NCI-H748 treated with DMSO at 0.1 percent for 48 hours (cell line): ENCODE data around the gene NOSIP.
A peak's percentile ranks its signal among the peaks of the same experiment; 100 is the strongest.

ENCODE experiments used
- DNase-seq: peaks from one replicate; lab custom pipeline; 2025; lab: John Stamatoyannopoulos, UW

Gene NOSIP

GRCh38 chr19:49594993-49595818, 14.8 kb upstream of the NOSIP start:
- no peak for DNase-seq

DNA sequence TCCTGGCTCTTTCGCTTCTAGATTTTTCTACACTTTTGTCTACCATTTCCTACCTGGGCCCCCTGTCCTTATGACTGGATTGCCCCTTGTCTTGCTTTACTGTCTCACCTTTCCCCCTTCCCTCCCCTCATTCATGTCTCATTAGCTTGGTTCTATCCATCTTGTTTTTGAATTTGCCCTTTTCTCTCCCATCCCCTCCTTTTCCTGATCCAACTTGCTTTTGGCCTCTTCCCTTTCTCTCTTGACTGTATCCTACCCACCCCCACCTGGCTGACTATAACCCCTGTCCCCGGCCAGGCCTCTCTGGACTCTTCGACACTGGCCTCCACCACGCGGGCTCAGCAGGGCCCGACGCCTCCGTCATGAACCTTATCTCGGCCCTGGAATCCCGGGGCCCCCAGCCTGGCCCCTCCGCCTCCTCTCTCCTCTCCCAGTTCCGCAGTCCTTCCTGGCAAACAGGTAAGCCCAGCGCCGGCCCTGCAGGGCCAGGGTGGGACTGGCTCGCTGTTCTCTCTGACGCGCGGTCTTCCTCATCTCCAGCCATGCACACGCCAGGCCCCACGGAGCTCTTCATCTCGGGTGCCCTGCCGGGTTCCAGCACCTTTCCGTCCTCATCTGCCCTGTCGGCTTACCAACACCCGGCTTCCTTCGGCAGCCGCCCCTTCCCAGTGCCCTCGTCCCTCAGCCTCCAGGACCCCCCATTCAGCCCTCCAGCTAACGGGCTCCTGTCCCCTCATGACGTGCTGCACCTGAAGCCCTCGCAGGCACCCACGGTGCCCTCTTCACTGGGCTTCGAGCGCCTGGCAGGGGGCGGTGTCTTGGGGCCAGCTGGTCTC, 14.0 kb upstream of the NOSIP start:
- DNase-seq, result no peak

- DNase-seq, result peak; percentile 83
Measured at GRCh38 chr19:49593233-49594113, 13.1 kb upstream of the NOSIP start.

GRCh38 chr19:49592486-49593232, 12.3 kb upstream of the NOSIP start:
- no peak for DNase-seq

DNA sequence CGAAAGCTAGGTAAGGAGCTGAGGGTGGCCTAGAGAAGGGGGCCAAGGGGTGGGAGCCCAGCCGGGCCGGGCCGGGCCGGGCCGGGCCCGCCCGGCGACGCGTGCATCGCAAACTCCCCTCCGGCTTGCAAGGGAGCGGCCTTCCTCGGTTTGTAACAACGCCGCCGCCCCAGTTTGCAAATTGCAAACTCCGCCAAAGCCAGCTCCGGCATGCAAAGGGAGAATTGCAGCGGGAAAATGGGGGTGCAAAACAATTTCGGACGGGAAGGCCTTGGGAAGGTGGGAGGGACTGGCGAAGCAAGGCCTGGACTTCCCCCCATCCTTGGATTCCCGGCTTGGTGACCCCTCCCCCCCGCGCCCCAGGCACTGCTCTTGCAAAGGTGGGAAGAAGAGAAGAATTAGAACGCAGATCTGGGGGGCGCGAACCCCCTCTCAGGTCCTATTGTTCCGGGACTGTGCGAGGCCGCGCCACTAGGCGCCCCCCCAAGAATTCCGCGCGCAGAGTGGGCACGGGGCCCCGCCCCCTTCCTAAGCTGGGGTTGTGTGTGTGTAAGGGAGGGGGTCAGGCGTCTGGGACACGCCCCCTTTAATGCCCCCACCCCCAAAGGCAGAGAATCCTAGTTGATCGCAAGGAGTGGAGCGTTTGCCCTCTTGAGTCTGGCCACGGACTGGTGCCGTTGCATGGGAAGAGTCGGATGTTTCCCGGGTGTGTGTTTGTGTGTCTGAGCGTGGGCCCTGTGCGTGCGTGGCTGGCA, 11.6 kb upstream of the NOSIP start:
- no peak for DNase-seq

DNA sequence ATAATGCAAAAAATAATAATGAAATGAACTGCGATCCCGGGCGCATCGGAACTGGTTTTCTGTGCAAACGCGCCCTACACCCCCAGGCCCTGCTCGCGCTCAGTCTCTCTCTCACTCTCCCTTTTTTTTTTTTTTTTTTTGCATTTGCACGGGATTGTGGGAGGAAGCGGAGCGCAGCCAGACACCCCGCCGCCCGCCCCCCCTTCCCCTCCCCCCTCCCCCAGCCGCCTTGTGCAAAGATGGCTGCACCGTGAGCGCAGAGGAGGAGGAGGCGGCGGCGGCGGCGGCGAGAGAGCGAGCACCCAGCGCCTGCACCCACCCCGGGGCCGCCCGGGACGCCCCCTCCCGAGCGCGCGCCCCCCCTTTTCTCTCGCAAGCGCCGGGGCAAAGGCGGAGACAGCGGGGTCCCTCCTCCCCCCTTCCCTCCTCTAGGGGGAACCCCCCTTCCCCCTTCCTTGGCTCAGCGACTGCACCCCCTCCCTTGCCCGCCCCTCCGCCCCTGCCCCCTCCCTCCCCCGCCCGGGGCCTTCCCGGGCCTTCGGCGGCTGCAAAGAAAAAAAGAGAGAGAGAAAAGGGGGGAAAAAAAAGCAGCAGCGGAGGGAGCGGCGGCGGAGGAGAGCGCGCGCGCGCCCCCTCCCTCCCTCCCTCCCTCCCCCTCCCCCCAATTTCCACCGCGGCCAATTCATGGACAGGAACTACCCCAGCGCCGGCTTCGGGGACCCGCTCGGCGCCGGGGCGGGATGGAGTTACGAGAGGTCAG, 10.8 kb upstream of the NOSIP start, which contains the start of gene PRR12:
Gene PRR12 (plus strand): TSS at position 212 of the 760 bp plus-strand sequence. CDS start 473 bp downstream, at position 685.
- DNase-seq, result peak; percentile 56

DNA sequence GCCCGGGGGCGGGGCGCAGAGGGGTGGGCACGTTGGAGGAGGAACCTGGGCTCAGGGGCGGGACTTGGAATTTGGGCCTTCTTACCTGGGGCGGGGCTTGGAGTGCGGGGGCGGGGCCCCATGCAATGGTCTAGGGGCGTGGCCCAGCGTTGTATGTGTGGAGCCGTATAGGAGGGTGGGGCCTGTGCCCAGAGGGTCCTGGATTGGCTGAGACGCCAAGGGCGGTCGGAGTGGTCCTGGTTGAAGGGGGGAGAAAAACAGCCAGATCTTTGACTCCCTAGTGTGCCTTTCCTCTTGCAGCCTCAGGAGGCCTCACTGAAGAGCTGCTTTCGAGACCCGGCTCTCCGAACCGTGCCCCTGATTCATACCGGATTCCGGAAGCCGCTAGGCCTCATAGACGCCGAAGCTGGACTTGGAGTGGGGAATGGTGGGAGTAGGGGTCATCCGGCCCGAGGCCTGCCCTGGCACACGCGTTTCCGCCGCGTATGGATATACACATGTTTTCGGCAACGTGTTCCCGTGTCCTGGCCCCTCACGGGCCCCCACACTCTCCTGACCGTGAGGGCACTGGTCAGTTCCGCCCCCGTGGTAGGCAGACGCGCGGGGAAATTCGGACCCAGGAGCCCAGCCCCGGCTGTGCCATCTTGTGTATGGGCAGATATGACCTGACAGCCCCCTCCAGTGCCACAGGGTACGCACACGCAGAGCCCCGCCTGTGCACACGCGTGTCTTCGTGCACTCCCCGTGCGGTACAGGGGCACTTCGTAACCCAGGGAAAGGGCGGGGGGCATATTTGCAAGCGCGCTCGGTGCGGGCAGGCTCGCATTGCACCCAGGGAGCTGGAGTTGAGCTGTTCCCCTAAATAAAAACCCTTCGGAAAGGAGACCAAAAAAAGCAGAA, 10.0 kb upstream of the NOSIP start:
- DNase-seq, result peak; percentile 97

DNA sequence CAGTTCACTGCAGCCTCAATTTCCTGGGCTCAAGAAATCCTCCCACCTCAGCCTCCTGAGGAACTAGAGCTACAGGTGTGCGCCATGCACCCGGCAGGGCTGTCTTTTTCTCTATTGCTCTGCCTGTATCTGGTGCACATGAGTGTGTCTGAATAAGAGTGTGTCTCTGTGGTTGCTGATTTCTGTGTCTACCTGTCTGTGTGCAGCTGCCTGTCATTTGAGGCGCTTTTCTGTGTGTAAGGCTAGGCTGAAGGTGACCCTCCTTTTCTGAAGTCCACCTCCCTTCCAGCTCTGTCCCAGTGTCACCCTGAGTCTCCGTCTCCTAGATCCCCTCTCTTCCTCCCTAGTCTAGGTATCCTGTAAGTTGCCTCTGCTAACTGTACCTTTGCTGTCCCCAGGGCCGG, 9.1 kb upstream of the NOSIP start:
- DNase-seq, result peak; percentile 58

- no peak for DNase-seq
Measured at GRCh38 chr19:49588365-49589122, 8.2 kb upstream of the NOSIP start.

GRCh38 chr19:49587227-49587626, 6.9 kb upstream of the NOSIP start:
- no peak for DNase-seq

GRCh38 chr19:49585023-49585422, 4.7 kb upstream of the NOSIP start:
- DNase-seq, result peak; percentile 24

- no peak for DNase-seq
Measured at GRCh38 chr19:49583239-49583638, 2.9 kb upstream of the NOSIP start.

DNA sequence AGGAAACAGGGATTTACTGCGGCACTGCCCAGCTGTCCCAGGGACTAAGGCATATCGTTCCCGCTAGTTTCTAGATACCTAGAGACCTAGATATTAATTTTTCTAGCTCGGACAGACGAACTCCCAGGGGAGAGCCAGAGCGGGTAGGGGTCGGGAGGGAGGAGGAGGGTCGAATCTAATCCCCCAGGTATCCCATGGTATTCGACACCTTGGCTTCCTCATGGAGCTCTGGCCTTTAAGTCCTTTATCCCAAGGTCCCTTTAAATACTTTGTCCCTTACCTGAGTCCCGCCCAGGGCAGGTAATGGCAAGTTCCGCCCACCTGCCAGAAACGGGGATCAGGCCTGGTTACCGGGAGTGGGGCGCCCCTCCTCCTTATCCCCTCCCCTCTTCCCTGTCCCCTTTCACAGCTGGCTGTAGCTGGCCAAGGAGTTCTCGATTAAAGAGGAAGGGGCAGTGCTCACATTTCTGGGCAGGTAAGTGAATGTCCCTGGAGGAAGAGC, 702 bp upstream of the NOSIP start, which contains the start of gene PRRG2:
Gene PRRG2 (plus strand): TSS at position 310 of the 502 bp plus-strand sequence. CDS start 1,904 bp downstream, outside the sequence.
- DNase-seq, result peak; percentile 57

GRCh38 chr19:49579947-49580263, 451 bp downstream of the NOSIP start:
- DNase-seq, result no peak

DNA sequence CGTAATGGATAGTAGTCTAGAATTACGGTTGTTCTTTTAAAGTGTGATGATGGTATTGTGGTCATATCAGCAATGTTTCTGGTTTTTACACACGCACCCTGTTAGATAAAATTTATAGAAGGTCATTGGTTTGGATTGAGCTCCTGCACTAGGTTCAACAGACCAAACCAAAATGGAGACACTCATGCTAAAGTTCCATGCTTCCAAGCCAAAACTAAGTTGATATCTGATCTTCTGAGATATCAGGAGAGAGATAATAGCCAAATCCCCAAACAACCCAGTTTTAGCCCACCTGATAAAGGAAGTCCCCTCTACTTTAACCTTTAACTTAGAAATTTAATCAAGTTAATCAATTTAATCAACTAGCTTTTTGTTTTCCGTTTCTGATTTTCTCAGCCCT, 1.2 kb downstream of the NOSIP start:
- no peak for DNase-seq

- DNase-seq, result no peak
Measured at GRCh38 chr19:49574206-49574755, 6.1 kb downstream of the NOSIP start.

- no peak for DNase-seq
Measured at GRCh38 chr19:49573425-49573824, 6.9 kb downstream of the NOSIP start.
